HepG2 (cell line): ENCODE data around the gene KAZALD1. TPM values are rescaled to one million over a fixed set of nuclear protein-coding genes. Genes with fewer than 3 reads are reported as not detected.

ENCODE experiments used
- ATM ChIP-seq: fragments of 450-650 bp; IDR thresholded peaks from 2 replicates; pipeline ENCODE4 v1.7.1; 2017; ENCODE audit warnings: mild to moderate bottlenecking, borderline replicate concordance
- ATRX ChIP-seq: sonication (generic); formaldehyde crosslinking; IDR thresholded peaks from 2 replicates; pipeline ENCODE4 v1.4.0; 2020; ENCODE audit warnings: missing genetic modification reagents, borderline replicate concordance
- CHCHD3 ChIP-seq: sonication (generic); formaldehyde crosslinking; IDR thresholded peaks from 2 replicates; pipeline ENCODE4 v1.8.0; 2022; ENCODE audit warnings: mild to moderate bottlenecking, missing genetic modification reagents, moderate library complexity
- HMG20A ChIP-seq: IDR thresholded peaks from 2 replicates; pipeline ENCODE4 v1.6.1; 2016; ENCODE audit warnings: borderline replicate concordance
- MED8 ChIP-seq: sonication (generic); formaldehyde crosslinking; IDR thresholded peaks from 2 replicates; pipeline ENCODE4 v1.8.1; 2023; ENCODE audit warnings: mild to moderate bottlenecking, missing genetic modification reagents; ENCODE audit not compliant: insufficient replicate concordance
- MYNN ChIP-seq: sonication (generic); formaldehyde crosslinking; IDR thresholded peaks from 2 replicates; pipeline ENCODE4 v1.4.0; 2020; ENCODE audit warnings: mild to moderate bottlenecking, low read depth, missing genetic modification reagents
- NBN ChIP-seq: fragments of 450-650 bp; conservative IDR thresholded peaks from 2 replicates; pipeline ENCODE4 v1.6.1; 2017
- NFATC3 ChIP-seq: sonication (generic); formaldehyde crosslinking; IDR thresholded peaks from 2 replicates; pipeline ENCODE4 v1.5.1; 2020; ENCODE audit warnings: mild to moderate bottlenecking, missing genetic modification reagents
- PLRG1 ChIP-seq: fragments of 450-650 bp; conservative IDR thresholded peaks from 2 replicates; pipeline ENCODE4 v1.6.1; 2016
- REL ChIP-seq: sonication (generic); formaldehyde crosslinking; conservative IDR thresholded peaks from 2 replicates; pipeline ENCODE4 v1.8.0; 2022; ENCODE audit warnings: mild to moderate bottlenecking, missing genetic modification reagents, moderate library complexity
- SNAPC2 ChIP-seq: sonication (generic); formaldehyde crosslinking; IDR thresholded peaks from 2 replicates; pipeline ENCODE4 v1.8.1; 2022; ENCODE audit warnings: mild to moderate bottlenecking, missing genetic modification reagents
- SPEN ChIP-seq: sonication (generic); formaldehyde crosslinking; IDR thresholded peaks from 2 replicates; pipeline ENCODE4 v1.5.1; 2020; ENCODE audit warnings: low read depth, mild to moderate bottlenecking, missing genetic modification reagents
- TRIM24 ChIP-seq: sonication (generic); formaldehyde crosslinking; IDR thresholded peaks from 2 replicates; pipeline ENCODE4 v1.8.0; 2022; ENCODE audit warnings: mild to moderate bottlenecking, missing genetic modification reagents
- ZBTB3 ChIP-seq: sonication (generic); formaldehyde crosslinking; IDR thresholded peaks from 2 replicates; pipeline ENCODE4 v1.4.0; 2020; ENCODE audit warnings: low read depth, mild to moderate bottlenecking, moderate library complexity, missing genetic modification reagents, borderline replicate concordance
- ZBTB42 ChIP-seq: sonication (generic); formaldehyde crosslinking; IDR thresholded peaks from 2 replicates; pipeline ENCODE4 v1.5.0; 2020; ENCODE audit warnings: mild to moderate bottlenecking, missing genetic modification reagents
- ZBTB7B ChIP-seq: sonication (generic); formaldehyde crosslinking; IDR thresholded peaks from 2 replicates; pipeline ENCODE4 v1.4.0; 2020; ENCODE audit warnings: missing genetic modification reagents
- ZNF124 ChIP-seq: sonication (generic); formaldehyde crosslinking; IDR thresholded peaks from 2 replicates; pipeline ENCODE4 v1.4.0; 2020; ENCODE audit warnings: missing genetic modification reagents
- ZNF234 ChIP-seq: sonication (generic); formaldehyde crosslinking; conservative IDR thresholded peaks from 2 replicates; pipeline ENCODE4 v1.5.1; 2020; ENCODE audit warnings: mild to moderate bottlenecking, missing genetic modification reagents
- ZNF274 ChIP-seq: sonication (generic); formaldehyde crosslinking; IDR thresholded peaks from 2 replicates; pipeline ENCODE4 v1.5.1; 2020; ENCODE audit warnings: mild to moderate bottlenecking, missing genetic modification reagents
- ZNF549 ChIP-seq: sonication (generic); formaldehyde crosslinking; IDR thresholded peaks from 2 replicates; pipeline ENCODE4 v1.5.0; 2020; ENCODE audit warnings: missing genetic modification reagents
- ZNF552 ChIP-seq: sonication (generic); formaldehyde crosslinking; IDR thresholded peaks from 2 replicates; pipeline ENCODE4 v1.9.0; 2022; ENCODE audit warnings: missing genetic modification reagents, mild to moderate bottlenecking, borderline replicate concordance
- ZNF572 ChIP-seq: sonication (generic); formaldehyde crosslinking; IDR thresholded peaks from 2 replicates; pipeline ENCODE4 v1.5.1; 2020; ENCODE audit warnings: mild to moderate bottlenecking, missing genetic modification reagents
- ZNF615 ChIP-seq: sonication (generic); formaldehyde crosslinking; IDR thresholded peaks from 2 replicates; pipeline ENCODE4 v1.5.0; 2020; ENCODE audit warnings: mild to moderate bottlenecking, missing genetic modification reagents, borderline replicate concordance
- ZNF850 ChIP-seq: sonication (generic); formaldehyde crosslinking; conservative IDR thresholded peaks from 2 replicates; pipeline ENCODE4 v1.9.0; 2021; ENCODE audit warnings: mild to moderate bottlenecking, missing genetic modification reagents
- ZSCAN12 ChIP-seq: sonication (generic); formaldehyde crosslinking; IDR thresholded peaks from 2 replicates; pipeline ENCODE4 v1.9.0; 2021; ENCODE audit warnings: mild to moderate bottlenecking, missing genetic modification reagents
- polyA plus RNA-seq, 8 experiments: library from polyadenylated mRNA; depleted of rRNA in 3 of 8; stranded (reverse) in 7 of 8; unstranded in 1 of 8; fragments of >200 nt; fragmentation: Illumina TruSeq in 4 of 8; extraction: Trizol in 4 of 8; gene quantifications; 2 replicates each; pipeline versions ENCODE4 v1.2.1 to v1.2.3, GENCODE V29; 2011 to 2016; ENCODE audit warnings: low read depth in 4 of 8, missing spikeins in 1 of 8, mixed read lengths in 1 of 8; ENCODE audit not compliant: insufficient read depth in 1 of 8
- total RNA-seq, 5 experiments: library from RNA; depleted of rRNA; stranded (reverse); fragments of >200 nt; fragmentation: Illumina TruSeq; extraction: Trizol; gene quantifications; 2 replicates each; pipeline ENCODE4 v1.2.3, GENCODE V29; 2016; ENCODE audit warnings: low read depth in 1 of 5
- TF ChIP-seq, protein P1 (sequence below): IDR thresholded peaks from 2 replicates; pipeline ENCODE4 v1.6.1; 2016
- TF ChIP-seq, protein P2 (sequence below): sonication (generic); formaldehyde crosslinking; IDR thresholded peaks from 2 replicates; pipeline ENCODE4 v1.4.0; 2020; ENCODE audit warnings: mild to moderate bottlenecking, missing genetic modification reagents, borderline replicate concordance
- TF ChIP-seq, protein P3 (sequence below): sonication (generic); formaldehyde crosslinking; IDR thresholded peaks from 2 replicates; pipeline ENCODE4 v1.4.0; 2020; ENCODE audit warnings: low read depth, mild to moderate bottlenecking, missing genetic modification reagents

KAZALD1 gene
- total and polyA plus RNA-seq, 2 of the 13 experiments (the other 11 are each of a cell fraction or from before 2014, with no cell fraction given): 16.7 to 27.7 TPM

DNA sequence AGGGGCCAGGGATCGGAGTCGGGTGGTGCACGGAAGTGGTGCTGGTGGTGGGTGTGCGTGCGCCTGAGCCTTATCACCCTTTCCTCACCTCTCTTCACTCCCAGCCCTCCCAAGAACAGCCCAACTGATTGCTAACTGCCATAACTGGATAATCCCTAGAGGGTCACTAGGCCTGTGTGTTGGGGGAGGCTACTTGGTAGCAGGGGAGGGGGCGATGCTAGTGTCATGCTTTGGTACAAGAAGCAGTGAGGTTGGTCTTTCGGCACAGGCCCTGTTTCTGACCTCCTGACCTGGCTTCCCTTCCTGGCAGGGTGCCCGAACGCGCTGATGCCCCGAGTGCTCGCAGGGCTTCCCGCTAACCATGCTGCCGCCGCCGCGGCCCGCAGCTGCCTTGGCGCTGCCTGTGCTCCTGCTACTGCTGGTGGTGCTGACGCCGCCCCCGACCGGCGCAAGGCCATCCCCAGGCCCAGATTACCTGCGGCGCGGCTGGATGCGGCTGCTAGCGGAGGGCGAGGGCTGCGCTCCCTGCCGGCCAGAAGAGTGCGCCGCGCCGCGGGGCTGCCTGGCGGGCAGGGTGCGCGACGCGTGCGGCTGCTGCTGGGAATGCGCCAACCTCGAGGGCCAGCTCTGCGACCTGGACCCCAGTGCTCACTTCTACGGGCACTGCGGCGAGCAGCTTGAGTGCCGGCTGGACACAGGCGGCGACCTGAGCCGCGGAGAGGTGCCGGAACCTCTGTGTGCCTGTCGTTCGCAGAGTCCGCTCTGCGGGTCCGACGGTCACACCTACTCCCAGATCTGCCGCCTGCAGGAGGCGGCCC is 652 bp downstream of the KAZALD1 start (continued):
- no peak for TF ChIP-seq ZNF549 (CRISPR knock-in tag)
- TF ChIP-seq ZSCAN12 (CRISPR knock-in tag): peak; percentile 75; the same call in 1 of the 2 replicates
- no peak for TF ChIP-seq MYNN (CRISPR knock-in tag)
- no peak for TF ChIP-seq NFATC3 (CRISPR knock-in tag)
- no peak for TF ChIP-seq PLRG1
- TF ChIP-seq ATM: no peak
- TF ChIP-seq ZNF850 (CRISPR knock-in tag): no peak
- 0 out of 2 replicates have a peak, but pooled peaks have one; percentile 78 for TF ChIP-seq ZBTB3 (CRISPR knock-in tag)
- TF ChIP-seq NBN: no peak
- TF ChIP-seq REL (CRISPR knock-in tag): no peak
- TF ChIP-seq MED8 (CRISPR knock-in tag): peak; percentile 75
- TF ChIP-seq HMG20A: peak; percentile 26; the same call in 1 of the 2 replicates
- TF ChIP-seq SPEN (CRISPR knock-in tag): peak; percentile 92
- TF ChIP-seq ZNF274: peak; percentile 81
- TF ChIP-seq ZNF572 (CRISPR knock-in tag): no peak
- TF ChIP-seq ZBTB42 (CRISPR knock-in tag): no peak; the same call in 1 of the 2 replicates
- TF ChIP-seq ZNF124 (CRISPR knock-in tag): peak; percentile 31; the same call in 1 of the 2 replicates
- peak; percentile 96 for TF ChIP-seq CHCHD3 (CRISPR knock-in tag)
- TF ChIP-seq ATRX (CRISPR knock-in tag): no peak
- no peak for TF ChIP-seq TRIM24 (CRISPR knock-in tag)
- TF ChIP-seq, protein P1, sequence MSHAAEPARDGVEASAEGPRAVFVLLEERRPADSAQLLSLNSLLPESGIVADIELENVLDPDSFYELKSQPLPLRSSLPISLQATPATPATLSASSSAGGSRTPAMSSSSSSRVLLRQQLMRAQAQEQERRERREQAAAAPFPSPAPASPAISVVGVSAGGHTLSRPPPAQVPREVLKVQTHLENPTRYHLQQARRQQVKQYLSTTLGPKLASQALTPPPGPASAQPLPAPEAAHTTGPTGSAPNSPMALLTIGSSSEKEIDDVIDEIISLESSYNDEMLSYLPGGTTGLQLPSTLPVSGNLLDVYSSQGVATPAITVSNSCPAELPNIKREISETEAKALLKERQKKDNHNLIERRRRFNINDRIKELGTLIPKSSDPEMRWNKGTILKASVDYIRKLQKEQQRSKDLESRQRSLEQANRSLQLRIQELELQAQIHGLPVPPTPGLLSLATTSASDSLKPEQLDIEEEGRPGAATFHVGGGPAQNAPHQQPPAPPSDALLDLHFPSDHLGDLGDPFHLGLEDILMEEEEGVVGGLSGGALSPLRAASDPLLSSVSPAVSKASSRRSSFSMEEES (CRISPR knock-in tag): peak; percentile 61; the same call in 1 of the 2 replicates
- 0 out of 2 replicates have a peak, but pooled peaks have one; percentile 78 for TF ChIP-seq ZNF234 (CRISPR knock-in tag)
- TF ChIP-seq, protein P2, sequence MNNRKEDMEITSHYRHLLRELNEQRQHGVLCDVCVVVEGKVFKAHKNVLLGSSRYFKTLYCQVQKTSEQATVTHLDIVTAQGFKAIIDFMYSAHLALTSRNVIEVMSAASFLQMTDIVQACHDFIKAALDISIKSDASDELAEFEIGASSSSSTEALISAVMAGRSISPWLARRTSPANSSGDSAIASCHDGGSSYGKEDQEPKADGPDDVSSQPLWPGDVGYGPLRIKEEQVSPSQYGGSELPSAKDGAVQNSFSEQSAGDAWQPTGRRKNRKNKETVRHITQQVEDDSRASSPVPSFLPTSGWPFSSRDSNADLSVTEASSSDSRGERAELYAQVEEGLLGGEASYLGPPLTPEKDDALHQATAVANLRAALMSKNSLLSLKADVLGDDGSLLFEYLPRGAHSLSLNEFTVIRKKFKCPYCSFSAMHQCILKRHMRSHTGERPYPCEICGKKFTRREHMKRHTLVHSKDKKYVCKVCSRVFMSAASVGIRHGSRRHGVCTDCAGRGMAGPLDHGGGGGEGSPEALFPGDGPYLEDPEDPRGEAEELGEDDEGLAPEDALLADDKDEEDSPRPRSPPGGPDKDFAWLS (CRISPR knock-in tag): 0 out of 2 replicates have a peak, but pooled peaks have one; percentile 8
- TF ChIP-seq, protein P3, sequence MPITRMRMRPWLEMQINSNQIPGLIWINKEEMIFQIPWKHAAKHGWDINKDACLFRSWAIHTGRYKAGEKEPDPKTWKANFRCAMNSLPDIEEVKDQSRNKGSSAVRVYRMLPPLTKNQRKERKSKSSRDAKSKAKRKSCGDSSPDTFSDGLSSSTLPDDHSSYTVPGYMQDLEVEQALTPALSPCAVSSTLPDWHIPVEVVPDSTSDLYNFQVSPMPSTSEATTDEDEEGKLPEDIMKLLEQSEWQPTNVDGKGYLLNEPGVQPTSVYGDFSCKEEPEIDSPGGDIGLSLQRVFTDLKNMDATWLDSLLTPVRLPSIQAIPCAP (CRISPR knock-in tag): no peak
- TF ChIP-seq ZNF552: no peak
- TF ChIP-seq ZNF615 (CRISPR knock-in tag): no peak
- TF ChIP-seq ZBTB7B (CRISPR knock-in tag): peak; percentile 84
- TF ChIP-seq SNAPC2 (CRISPR knock-in tag): no peak; the same call in 1 of the 2 replicates
